HG03442 (cell line): Measurements from ENCODE around the gene LRMDA.

Experiments used
- ATAC-seq: cut with Tn5 transposase; IDR thresholded peaks from one replicate; pipeline ENCODE4 v1.9.1; 2021; ENCODE audit warnings: mild to moderate bottlenecking, moderate library complexity; ENCODE audit not compliant: unreplicated experiment

The LRMDA gene

DNA sequence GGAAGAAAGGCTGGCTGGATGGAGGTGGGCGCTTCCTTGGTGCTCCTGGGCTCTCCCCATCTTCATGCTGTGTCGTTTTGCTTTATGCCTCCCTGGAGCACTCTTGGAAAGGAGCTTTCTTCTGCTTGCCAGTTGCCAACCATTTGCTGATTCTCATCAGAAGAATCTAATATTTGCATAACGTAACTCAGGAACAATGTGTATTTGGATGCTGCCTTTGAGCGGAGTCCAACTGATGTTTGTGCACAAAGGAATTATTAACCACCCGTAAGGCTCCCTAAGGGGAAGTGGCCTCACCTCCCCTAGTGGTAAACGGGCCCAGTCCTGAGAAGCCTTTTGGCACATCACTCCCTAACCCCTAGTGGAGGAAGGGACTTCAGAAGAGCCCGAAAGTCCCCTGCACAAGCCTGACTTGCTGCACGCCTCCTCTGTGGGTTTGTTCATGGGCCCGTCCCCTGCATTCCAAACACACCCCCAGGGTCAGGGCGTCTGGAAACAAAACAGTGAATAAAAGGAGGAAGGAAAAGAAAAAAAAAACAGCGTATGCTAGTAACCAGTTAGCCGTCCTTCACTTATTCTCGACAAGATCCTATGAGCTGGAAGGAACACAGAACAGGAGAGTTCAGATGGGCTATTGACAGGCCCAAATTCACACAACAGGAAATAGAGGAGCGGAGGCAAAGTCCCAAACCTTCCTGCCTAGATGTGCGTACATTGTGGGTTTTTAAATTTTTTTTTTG is 602.2 kb downstream of the LRMDA start:
- no peak for ATAC-seq

DNA sequence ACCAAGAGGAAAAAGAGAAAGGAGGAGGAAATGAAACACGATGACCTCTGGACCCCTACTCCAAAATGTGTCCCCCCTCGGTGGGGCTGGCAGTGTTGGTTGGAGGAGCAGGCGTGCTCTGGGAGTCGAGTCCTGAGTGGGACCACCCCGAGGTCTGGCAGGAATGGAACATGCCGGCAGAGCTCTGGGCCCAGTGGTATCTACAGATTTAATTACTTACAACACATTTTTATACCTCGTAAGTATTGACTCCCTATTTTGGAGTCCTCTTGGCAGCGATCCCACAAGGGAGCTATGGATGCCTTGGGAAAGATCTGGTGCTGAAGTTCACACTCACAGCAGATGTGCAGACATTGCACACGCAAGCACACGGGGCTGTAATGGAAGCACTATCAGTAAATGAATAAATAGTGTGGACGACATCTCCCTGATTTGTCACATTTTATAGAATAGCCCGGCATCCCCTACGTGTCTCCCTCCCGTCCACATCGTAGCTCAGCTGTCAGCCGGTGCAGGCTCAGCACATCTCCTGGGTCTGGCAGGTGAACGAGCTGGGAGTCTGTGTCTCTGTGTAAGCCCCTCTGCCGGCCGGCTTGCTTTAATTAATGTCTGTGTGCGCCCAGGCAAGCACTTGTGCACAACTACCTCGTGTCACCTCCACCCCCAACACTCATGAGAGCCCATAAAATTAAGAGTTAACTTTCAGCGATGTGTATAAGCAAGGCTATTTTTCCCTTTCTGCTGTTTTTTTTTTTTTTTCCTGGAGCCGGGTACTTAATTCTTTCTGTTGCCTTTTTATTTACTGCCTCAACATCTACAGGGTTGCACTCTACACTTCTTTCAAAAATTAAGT is 603.2 kb downstream of the LRMDA start:
- no peak for ATAC-seq

DNA sequence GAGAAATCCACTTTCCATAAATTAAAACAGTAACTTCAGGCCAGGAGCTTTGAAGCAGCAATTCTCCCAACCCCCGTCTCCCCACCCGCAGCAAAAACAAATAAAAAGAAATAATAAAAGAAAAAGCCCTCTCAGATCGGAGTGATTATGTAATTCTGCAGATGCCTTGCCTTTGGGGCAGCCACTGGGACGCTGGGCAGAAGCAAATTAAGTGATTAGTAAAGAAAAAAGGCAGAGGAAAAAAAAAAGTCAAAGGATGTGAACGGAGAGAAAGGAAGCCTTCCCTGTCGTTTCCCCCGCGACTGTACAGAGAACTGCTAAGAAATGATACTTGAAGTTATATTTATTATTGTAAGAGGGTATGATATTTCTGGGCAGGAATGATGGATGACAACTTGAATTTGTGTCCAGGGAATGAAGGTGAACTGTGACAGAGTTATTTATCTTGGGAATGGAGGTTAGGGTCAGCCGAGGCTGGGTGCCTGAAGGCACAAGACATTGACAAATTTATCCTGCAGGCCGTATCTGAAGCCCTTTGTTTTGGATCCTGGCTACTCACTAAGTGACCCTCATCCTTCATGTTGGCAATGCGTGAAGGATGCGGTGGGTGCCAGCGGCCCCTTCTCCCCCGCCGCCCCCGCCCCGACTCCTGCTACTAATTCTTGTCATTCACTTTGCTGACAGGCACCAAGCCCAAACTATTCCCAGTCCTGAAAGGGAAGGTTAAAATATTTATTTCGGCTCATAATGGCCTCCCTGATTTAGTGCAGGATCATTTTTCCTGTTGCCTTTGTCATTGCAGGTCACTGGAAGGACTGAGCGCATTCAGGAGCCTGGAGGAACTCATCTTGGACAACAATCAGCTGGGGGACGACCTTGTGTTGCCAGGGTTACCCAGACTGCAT is 604.0 kb downstream of the LRMDA start:
- no peak for ATAC-seq

DNA sequence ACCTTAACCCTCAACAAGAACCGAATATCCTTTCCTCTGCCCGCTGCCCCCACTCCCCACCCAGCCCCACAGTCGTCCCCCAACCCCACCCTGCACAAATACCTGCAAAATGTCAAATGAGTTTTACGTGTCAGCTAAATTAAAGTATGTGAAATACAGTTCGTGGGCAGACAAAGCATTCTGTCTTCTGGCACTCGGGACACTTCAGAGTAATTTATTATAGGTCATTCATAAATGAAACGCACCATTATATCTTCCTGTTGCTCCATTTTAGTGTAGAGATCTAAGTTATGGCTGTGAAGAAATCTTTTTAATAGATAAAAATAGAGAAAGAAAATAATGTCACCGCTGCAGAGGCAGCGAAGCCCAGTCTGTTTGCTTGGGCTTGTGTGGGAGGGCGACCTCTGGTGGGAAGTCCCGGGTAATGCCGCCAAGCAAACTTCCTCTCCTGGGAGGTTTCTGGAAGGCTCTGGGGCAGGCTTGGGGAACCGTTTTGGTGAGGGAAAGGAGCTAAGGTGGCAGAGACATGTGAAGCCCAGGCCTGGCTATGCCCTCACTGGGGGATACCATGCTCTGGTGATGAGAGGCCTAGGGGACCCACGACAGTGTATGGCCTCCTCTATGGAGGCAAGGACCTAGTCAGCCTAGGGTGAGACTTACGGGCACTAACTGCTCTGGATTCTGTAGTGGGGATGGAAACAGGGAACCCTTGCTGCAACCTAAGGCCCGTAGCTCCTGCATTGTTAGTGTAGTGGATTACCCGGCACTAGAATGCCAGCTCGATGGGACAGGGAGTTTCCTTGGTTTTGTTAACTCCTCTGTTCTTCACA is 604.9 kb downstream of the LRMDA start:
- ATAC-seq, result peak; percentile 77

DNA sequence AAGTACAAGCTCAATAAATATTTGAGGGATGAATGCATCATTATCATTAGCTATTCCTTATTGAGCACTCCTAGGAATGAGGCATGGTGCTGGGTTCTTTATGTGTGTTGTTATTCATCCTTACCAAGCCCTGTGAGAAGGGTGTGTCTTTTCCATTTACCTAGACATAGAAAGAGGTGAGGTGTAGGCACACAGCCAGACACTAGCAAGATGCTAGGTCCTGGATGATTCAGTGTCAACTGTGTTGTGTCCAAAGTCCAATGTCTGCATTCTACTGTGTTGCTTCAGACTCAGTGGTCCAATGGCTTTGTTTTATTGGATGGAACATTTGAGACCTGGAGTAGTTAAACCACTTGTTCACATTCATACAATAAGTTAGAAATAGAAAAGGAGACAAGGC is 605.5 kb downstream of the LRMDA start:
- no peak for ATAC-seq

DNA sequence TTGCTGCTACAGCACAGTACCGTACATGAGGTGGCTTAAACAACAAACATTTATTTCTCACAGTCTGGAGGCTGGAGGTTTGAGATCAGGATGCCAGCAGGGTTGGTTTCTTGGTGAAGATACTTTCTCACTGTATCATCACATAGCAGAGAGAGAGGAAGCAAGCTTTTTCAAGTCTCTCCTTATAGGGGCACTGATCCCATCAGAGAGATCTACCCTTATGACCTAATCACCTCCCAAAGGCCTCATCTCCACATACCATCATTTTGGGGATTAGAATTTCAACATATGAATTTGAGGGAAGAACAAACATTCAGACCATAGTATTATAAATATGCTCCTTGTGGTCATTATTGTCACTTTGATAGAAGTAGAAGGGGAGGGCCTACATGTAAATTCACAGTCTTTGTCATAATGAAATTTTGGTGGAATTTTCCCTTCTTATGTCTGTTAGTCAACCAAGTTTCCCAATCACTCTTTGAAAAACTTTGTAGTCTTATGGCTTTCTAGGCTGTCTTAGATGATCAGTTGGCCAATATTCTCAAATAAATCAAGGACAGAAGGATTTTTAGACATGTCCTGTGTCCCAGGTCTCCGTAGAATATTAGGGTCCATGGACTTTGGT is 606.2 kb downstream of the LRMDA start:
- no peak for ATAC-seq

DNA sequence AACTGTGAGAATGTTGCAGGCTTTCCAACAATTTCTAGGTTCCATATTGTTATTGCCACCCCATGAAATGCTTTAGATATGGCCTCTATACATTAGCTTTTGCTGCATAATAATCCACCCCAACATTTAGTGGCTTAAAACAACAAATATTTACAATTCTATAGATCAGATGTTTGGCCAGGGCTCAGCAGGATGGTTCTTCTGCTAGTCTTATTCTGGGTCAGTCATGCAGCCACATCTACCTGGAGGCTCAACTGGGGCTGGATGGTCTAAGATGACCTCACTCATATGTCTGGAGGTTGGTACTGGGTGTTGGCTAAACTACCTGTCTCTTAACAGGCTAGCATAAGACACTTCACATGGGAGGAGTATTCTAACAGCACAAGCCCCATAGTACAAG is 607.3 kb downstream of the LRMDA start:
- ATAC-seq, result no peak

DNA sequence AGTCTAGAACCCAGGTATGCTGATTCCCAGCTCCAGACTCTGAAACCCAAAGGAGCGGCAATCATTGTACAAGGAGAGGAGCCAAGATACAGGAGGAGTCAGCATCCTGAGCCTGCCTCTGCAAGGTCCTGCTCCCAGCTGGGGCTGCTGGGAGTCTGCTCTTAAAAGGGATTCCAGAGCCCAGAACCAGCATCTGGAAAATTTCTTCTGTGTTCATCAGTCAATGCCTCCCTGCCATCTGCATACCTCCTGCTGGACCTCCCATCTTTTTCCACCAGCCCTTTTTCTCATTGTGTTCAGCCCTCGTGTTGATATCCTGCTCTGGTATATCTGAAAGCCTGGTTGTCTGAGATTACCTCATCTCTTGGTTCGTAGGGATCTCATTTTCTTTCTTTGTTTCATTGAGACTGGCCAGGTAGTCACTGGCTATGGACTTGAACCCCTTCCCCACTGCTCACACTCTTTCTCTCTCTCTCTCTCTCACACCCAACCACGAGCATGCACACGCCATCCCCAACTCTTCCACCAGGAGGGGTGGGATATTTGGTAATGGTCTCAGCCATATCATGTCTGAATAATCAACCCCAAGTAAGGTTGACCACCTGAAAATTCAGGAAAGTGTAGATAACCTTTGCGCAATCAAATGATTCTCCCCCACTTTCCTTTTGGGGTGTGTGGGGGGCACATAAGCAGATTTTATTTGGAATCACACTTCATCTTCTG is 608.8 kb downstream of the LRMDA start:
- ATAC-seq, result no peak

DNA sequence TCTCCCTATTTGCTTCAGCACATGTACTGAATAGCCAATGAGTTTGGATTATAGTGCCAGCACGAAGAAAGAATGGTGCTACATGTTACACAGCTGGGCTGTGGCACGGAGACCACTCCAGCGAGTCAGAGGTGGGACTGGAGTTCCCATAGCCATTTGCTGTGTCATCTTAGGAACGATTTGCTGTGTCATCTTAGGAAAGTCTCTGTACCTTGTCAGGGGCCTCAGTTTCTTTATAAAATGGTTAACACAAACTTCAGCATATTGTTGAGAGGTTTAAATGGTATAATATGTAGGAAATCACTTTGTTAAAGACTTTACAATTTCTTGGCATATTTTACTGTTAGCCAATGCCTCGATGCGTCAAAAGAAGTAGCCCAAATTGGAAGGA is 609.4 kb downstream of the LRMDA start:
- ATAC-seq, result no peak

DNA sequence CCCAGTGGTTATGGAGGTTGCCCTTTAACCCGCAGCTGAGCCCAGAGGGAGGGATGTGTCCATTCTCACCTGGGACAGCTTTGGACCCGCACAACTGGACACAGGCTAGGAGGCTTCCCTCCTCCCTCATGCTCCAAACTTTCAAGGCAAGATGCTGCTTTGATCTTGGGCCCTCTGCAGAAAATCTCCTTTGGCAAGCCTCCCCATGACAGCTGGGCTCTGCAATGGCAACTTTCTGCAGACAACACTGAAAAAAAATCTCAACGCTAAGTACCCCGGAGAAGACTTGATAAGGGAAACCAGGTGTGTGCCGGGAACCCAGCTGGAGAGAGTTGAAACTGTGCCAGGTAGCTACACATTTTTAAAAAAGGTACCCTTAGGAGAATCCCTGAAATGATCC is 610.1 kb downstream of the LRMDA start:
- ATAC-seq, result no peak

DNA sequence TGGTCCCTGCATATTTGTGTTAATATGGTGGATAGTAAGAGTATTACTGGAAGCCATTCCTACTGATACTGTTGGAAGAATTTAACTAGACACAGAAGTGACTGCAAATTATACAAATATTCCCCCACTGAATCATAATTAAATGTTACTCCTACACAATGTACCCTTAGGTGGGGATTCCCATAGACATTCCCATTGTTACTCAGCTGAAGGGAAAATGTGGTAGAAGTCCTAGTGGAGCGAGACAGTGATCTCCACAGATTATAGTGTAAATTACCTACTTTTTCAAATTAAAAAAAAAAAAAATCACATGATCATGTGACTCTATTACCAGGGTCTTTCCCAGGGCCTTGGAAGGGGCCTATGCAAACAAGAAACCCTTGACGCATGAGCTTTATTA is 611.8 kb downstream of the LRMDA start:
- no peak for ATAC-seq

DNA sequence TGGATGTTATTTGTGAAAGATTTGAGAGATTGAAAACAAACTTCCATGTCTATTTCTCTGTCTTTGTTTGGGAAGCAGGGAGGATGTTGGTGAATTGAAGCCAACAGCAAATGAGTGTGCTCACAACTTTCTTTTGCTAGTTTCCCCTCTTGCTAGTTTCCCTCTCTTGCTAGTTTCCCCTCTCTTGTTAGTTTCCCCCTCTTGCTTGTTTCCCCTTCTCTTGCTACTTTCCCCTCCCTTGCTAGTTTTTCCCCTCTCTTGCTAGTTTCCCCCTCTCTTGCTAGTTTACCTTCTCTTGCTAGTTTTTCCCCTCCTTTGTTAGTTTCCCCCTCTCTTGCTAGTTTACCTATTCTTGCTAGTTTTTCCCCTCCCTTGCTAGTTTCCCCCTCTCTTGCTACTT is 613.3 kb downstream of the LRMDA start:
- ATAC-seq, result no peak

DNA sequence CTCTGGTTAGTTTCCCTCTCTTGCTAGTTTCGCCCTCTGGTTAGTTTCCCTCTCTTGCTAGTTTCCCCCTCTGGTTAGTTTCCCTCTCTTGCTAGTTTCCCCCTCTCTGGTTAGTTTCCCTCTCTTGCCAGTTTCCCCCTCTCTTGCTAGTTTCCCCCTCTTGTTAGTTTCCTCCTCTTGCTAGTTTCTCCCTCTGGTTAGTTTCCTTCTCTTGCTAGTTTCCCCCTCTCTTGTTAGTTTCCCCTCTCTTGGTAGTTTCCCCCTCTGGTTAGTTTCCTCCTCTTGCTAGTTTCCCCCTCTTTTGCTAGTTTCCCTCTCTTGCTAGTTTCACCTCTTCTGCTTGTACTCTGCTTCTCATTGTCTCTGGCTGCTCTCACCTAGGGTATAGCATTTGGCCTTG is 613.8 kb downstream of the LRMDA start:
- ATAC-seq, result no peak

DNA sequence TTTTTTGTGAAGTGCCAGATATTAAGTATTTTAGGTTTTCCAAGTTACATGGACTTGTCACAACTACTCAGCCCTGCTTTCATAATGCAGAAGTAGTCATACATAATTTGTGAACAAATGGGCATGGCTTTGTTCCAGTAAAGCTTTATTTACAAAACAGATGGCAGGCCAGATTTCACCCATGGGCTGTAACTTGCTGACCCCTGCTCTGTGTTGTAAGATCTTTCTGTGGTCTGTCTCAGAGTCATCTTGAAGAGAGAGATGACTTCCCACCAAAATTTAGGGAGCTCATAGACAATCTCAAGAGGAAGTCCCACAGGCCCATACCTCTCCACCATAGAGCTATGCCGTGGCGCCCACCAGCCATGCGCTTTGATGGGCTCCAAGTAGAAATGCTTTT is 616.1 kb downstream of the LRMDA start:
- ATAC-seq, result no peak

DNA sequence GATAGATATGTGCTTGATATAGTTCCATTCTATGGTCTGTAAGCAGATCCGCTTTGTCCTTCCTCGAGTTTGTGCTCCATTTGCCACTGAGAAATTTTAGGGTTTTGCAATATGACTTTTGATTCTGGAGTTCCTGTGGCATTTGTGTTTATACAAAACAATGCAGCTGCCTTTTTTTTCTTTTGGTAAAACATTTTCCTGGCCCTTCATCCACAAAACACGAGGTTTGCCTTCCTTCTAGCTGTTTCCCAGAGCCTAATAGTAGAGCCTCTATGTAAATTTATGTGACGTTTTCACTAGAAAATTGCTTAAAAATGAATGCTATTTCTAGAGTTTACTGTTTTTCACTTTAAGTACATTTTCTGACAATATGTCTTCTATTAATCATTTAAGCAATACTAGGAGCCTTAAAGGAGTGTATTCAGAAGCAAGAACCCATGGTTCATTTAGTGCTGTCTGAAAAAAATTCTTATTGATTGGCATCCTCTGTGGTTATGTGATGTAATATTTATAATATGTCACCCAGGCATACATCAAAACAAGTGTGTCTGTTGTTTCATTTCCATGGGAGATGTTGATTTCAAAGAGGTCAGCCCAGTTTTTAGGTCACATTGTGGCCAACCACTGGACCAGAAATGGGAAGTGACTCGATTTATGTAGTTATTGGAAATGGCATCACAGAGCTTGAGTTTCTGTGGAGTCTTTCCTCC is 618.3 kb downstream of the LRMDA start:
- ATAC-seq, result no peak

DNA sequence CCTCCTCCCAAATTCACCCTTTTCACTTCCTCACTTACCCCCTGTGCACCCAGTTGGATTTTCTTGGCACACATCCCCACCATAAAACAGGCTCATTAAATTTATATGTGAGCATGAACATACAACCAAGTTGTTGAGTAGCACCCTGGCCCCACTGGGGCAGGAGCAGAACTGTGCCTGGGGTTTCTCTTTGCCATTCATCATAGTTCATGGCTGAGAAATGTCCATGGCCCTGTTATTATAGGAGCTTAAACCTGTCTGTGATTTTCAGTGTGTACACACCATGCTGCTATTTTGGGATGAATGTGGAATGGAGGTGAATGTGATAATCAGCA is 618.8 kb downstream of the LRMDA start:
- no peak for ATAC-seq

DNA sequence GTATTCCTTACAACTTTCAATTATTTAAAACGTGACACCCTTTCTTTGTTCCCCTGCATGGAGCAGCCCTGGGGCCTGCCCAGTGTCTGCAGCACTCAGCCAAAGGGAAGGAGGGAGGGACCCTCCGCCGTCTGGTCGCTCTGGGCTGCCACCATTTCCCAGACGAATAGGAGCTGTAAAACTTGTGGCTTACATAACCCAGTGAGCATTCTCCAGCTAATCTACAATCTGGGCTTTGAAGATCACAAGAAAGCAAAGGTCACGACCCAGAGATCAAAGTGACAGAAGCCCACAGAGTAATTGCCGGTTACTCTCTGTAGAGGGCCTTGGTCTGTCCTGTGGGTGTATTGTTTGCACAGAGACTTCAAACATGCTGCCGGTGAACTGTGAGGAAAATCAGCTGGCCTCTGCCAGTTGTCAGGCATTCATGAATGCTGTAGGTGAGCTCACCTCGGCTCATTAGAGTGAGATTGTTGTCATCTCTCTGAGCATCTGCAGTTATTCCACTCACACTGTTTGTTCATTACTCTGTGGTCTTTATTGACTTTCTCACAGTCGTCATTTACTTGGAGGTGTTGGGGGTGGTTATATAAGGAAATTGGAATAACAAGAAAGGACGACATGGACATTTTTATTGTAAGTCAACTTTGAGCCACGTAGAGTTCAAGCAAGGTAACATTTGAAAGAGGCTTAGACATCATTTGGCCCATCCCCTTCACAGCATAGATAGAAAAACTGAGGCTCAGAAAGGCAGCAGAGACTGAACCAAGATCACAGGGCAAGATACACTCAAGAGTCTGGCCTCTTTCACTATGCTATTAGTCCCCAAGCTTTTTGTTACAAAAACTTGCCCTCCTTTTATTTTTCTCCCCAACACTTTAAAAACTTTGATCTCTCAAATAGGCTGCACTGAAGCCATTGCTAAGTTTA is 619.8 kb downstream of the LRMDA start:
- no peak for ATAC-seq
